Lower lobe of right lung (tissue), 2 donors: Measurements from ENCODE around the gene WNT7A. TPM values are rescaled to one million over a fixed set of nuclear protein-coding genes. Genes with fewer than 3 reads are reported as not detected.

Experiments
- ATAC-seq, 2 donors: fragments of 200-7000 bp; cut with Tn5 transposase; one replicate each; pipeline ENCODE4 v1.9.1; 2020 to 2022; ENCODE audit warnings: mild to moderate bottlenecking in 2 of 2, moderate library complexity in 2 of 2
- DNase-seq: peaks from one replicate; pipeline ENCODE4 v3.0.0-alpha.2; 2020
- H3K27ac ChIP-seq: fragments of 200-600 bp; one replicate; pipeline ENCODE4 v1.8.0; 2022
- H3K27me3 ChIP-seq: fragments of 200-600 bp; one replicate; pipeline ENCODE4 v1.8.0; 2022; ENCODE audit warnings: low read depth
- H3K36me3 ChIP-seq: fragments of 200-600 bp; one replicate; pipeline ENCODE4 v1.8.0; 2022; ENCODE audit warnings: mild to moderate bottlenecking
- H3K4me1 ChIP-seq: fragments of 200-600 bp; one replicate; pipeline ENCODE4 v1.8.0; 2022
- H3K4me3 ChIP-seq: fragments of 200-600 bp; one replicate; pipeline ENCODE4 v1.8.0; 2022; ENCODE audit warnings: mild to moderate bottlenecking
- H3K9me3 ChIP-seq: fragments of 200-600 bp; one replicate; pipeline ENCODE4 v1.8.0; 2022
- intact Hi-C: fragments of 100-400 bp; cut with DNase I; formaldehyde crosslinking; loops from one replicate; pipeline ENCODE4 v1.11.0; 2022
- total RNA-seq: library from RNA; stranded (reverse); fragmentation: NEBNext Ultra II Directional; extraction: Animal tissue kit (Norgen Biotek cat#: 25700); gene quantifications from one replicate; pipeline ENCODE4 v1.2.1, GENCODE V29; 2021
- TF ChIP-seq, protein P1 (sequence below): fragments of 200-600 bp; IDR thresholded peaks from one replicate; pipeline ENCODE4 v1.8.0; 2022; ENCODE audit warnings: antibody characterized with exemption, mild to moderate bottlenecking
- donor health status: DM: no; HTN: yes; CAD: no; lungs with severe emphysema.

WNT7A gene
- total RNA-seq, 1 donor from 2014 or later: 4.1 TPM

DNA sequence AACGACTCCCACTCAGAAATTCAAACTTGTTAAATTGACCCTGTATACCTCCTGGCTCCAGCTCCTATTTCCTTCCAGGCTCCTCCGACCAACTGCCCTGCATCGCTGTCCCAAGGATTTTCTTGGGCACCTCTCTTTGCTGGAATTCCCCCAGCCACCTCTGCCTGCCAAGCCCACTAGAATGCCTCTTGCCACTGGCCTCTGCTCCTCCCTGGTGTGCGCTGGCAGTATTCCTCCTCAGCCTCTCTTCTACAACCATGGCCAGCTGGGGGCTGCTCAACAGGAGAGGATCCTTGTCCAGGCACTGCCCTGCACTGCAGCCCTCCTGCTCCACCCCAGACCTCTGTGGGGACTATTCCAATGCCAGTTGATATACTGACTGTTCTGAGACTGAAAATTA lies 7.4 kb downstream of the WNT7A start:
- Histone ChIP-seq H3K4me3 (no peak overlapping the region), H3K36me3 (no peaks in the 10 kb centered on the region), H3K4me1 (no peaks in the 10 kb centered on the region), H3K27ac (no peak overlapping the region), H3K27me3 (peaks cover 24% of the 10 kb centered on the region), H3K9me3 (peaks cover 9% of the 10 kb centered on the region)
- ATAC-seq: no peak
- TF ChIP-seq, protein P1, sequence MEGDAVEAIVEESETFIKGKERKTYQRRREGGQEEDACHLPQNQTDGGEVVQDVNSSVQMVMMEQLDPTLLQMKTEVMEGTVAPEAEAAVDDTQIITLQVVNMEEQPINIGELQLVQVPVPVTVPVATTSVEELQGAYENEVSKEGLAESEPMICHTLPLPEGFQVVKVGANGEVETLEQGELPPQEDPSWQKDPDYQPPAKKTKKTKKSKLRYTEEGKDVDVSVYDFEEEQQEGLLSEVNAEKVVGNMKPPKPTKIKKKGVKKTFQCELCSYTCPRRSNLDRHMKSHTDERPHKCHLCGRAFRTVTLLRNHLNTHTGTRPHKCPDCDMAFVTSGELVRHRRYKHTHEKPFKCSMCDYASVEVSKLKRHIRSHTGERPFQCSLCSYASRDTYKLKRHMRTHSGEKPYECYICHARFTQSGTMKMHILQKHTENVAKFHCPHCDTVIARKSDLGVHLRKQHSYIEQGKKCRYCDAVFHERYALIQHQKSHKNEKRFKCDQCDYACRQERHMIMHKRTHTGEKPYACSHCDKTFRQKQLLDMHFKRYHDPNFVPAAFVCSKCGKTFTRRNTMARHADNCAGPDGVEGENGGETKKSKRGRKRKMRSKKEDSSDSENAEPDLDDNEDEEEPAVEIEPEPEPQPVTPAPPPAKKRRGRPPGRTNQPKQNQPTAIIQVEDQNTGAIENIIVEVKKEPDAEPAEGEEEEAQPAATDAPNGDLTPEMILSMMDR: no peak
- intact Hi-C loops: no loop called here
- DNase-seq: no peak

DNA sequence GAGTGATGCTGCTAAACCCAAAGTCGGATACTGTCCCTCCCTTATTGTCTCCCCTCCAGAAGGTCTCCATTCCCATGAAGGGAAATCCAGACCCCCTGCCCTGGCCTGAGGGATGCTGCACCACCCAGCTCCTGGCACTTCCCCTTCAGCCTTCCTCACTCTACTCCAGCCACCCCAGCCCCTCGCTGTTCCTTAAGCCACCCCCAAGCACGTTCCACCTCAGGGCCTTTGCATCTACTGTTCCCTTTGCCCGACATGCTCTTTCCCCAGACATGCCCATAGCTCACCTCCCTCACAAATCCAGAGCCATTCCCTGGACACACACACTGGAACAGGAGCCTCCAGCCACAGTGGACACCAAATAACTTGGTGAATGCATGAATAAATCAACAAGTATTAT lies 8.1 kb downstream of the WNT7A start:
- ATAC-seq (no peak), DNase-seq (no peak)
- H3K9me3 ChIP-seq: peaks cover 9% of the 10 kb centered on the region

DNA sequence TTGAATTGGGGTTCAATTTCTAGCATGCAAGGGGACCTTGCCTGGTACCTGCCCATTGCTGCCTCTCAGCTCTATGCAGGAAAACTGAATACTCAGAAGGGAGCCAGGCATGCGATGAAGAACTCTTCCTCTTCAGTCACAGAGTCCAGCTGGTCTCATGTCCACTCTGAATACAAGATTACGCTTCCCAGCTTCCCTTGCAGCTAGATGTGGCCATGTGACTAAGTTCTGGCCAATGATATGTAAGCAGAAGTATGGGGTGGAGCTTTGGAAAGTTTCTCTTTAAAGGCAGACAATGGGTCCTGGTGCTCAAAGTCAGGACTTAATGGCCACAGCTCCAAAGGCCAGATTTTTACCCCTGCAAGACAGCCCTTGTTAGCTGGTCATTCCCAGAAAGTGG lies 9.0 kb downstream of the WNT7A start:
- TF ChIP-seq, protein P1: no peak
- no peak for DNase-seq
- H3K4me1 ChIP-seq: no peaks in the 10 kb centered on the region
- intact Hi-C loops: no loop called here
- ATAC-seq: no peak
- no peak overlapping the region for H3K27ac ChIP-seq
- no peaks in the 10 kb centered on the region for H3K36me3 ChIP-seq
- H3K4me3 ChIP-seq: no peak overlapping the region
- peaks cover 9% of the 10 kb centered on the region for H3K9me3 ChIP-seq
- H3K27me3 ChIP-seq: peaks cover 10% of the 10 kb centered on the region

More for the DNA sequence above, 8.1 kb downstream of the WNT7A start:
- H3K4me1 ChIP-seq: no peaks in the 10 kb centered on the region
- no peak overlapping the region for H3K4me3 ChIP-seq
- H3K36me3 ChIP-seq: no peaks in the 10 kb centered on the region
- H3K27me3 ChIP-seq: peaks cover 17% of the 10 kb centered on the region
- no peak overlapping the region for H3K27ac ChIP-seq
- TF ChIP-seq, protein P1: no peak
- intact Hi-C loops: no loop called here

DNA sequence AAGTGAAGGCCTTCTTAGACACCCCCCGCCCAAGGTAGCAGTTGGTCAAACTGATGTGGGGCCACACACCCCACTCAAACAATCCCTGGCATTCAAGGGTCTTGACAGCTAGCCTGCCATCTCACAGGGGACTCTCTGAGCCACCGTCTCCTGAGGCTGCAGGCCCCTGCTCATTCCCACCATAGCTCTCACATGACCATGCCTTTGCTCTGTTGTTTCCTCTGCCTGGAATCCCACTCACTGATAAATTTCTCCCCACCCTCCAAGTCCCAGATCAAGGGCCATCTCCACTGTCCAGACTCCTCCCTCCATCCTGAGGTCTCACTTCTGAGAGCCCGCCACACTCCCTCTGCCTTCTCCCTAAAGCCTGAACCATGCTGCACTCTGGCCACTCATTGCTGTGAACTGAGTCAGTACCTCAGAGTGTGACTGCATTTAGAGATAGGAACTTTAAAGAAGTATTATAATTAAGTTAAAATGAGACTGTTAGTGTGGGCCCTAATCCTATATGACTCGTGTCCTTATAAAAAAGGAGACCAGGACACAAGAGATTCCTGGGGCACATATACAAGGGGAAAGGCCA lies 10.0 kb downstream of the WNT7A start:
- H3K9me3 ChIP-seq: peaks cover 9% of the 10 kb centered on the region
- intact Hi-C loops: no loop called here
- TF ChIP-seq, protein P1: no peak
- H3K27ac ChIP-seq: no peak overlapping the region
- no peaks in the 10 kb centered on the region for H3K36me3 ChIP-seq
- H3K4me3 ChIP-seq: no peak overlapping the region
- no peaks in the 10 kb centered on the region for H3K4me1 ChIP-seq
- DNase-seq (no peak), ATAC-seq (no peak)
- H3K27me3 ChIP-seq: peaks cover 10% of the 10 kb centered on the region

DNA sequence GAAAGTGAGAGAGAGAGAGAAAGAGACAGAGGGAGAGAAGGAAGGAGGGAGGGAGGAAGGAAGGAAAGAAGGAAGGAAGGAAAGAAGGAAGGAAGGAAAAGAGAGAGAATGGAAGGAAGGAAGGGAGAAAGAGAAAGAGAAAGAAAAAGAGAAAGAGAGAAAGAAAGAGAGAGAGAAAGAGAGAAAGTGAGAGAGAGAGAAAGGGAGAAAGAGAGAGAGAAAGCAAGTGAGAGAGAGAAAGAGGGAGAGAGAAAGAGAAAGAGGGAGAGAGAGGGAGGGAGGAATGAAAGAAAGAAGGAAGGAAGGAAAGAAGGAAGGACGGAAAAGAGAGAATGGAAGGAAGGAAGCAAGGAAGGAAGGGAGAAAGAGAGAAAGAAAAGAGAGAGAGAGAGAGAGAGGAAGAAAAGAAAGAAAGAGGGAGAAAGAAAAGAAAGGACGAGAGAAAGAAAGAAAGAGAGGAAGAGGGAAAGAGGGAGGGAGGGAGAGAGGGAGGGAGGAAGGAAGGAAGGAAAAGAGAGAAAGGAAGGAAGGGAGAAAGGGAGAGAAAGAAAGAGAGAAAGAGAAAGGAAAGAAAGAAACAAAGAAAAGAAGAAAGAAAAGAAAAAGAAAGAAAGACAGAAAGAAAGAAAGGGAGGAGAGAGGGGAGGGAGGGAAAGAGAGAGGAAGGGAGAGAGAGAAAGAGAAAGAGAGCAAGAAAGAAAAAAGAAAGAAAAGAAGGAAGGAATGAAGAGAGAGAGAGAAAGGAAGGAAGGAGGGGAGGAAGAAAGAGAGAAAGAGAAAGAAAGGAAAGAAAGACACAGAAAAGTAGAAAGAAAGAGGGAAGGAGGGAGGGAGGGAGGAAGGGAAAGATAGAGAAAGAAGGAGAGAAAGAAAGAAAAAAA lies 10.8 kb downstream of the WNT7A start:
- H3K9me3 ChIP-seq: peaks cover 9% of the 10 kb centered on the region
- intact Hi-C loops: no loop called here
- ATAC-seq: no peak
- H3K36me3 ChIP-seq: no peaks in the 10 kb centered on the region
- H3K4me3 ChIP-seq: no peak overlapping the region
- H3K27me3 ChIP-seq: peaks cover 7% of the 10 kb centered on the region
- no peak overlapping the region for H3K27ac ChIP-seq
- TF ChIP-seq, protein P1: no peak
- no peaks in the 10 kb centered on the region for H3K4me1 ChIP-seq
- no peak for DNase-seq
